Tibial nerve (tissue), 4 donors: ENCODE data around the gene DNAH14.

Source experiments
- EP300 ChIP-seq, 2 donors: sonication (generic); formaldehyde crosslinking; IDR thresholded peaks; one replicate each; pipeline ENCODE4 v1.6.1; 2017; ENCODE audit warnings: antibody characterized with exemption in 2 of 2, mild to moderate bottlenecking in 1 of 2
- TF ChIP-seq, protein P1 (sequence below), 5 experiments: fragments of 200-600 bp in 3 of 5; fragments of 450-650 bp in 2 of 5; sonication (generic) in 3 of 5; IDR thresholded peaks; one replicate each; pipeline ENCODE4 v1.5.1; 2016 to 2019; ENCODE audit warnings: antibody characterized with exemption in 5 of 5, mild to moderate bottlenecking in 3 of 5, moderate library complexity in 2 of 5

DNA sequence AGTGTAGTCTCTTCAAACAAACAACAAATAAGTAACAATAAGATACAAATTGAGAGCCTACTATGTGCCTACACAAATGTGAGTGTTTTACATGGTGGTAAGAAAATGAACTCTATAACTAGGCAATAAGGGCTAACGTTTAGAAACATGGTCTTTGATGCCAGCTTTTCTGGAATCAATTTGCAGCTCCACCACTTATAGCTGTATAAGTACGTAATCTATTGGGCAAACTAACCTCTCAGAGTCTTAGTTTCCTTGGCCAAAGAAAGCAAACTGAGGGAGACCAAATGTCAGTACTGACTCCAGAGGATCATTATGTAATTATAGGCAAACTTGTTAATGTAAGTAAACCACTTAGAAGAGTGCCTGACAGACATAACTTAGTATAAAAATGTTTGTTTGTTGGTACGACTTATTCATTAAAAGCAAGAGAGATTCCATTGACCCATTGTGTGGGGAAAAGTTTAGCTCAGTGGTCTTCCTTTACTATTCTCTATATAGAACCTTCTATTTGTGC lies 438.6 kb downstream of the DNAH14 start:
- TF ChIP-seq, protein P1, sequence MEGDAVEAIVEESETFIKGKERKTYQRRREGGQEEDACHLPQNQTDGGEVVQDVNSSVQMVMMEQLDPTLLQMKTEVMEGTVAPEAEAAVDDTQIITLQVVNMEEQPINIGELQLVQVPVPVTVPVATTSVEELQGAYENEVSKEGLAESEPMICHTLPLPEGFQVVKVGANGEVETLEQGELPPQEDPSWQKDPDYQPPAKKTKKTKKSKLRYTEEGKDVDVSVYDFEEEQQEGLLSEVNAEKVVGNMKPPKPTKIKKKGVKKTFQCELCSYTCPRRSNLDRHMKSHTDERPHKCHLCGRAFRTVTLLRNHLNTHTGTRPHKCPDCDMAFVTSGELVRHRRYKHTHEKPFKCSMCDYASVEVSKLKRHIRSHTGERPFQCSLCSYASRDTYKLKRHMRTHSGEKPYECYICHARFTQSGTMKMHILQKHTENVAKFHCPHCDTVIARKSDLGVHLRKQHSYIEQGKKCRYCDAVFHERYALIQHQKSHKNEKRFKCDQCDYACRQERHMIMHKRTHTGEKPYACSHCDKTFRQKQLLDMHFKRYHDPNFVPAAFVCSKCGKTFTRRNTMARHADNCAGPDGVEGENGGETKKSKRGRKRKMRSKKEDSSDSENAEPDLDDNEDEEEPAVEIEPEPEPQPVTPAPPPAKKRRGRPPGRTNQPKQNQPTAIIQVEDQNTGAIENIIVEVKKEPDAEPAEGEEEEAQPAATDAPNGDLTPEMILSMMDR (IDR thresholded peaks at IDR 0.05): no peak
- no peak for TF ChIP-seq EP300 (IDR thresholded peaks at IDR 0.05)
